Ecto neural progenitor cell (in vitro differentiated cells): ENCODE results near the gene ZBTB20.

Experiments used
- DNase-seq: peaks from one replicate; pipeline ENCODE4 v3.0.0-alpha.2; 2018; ENCODE audit warnings: low spot score

Gene ZBTB20

DNA sequence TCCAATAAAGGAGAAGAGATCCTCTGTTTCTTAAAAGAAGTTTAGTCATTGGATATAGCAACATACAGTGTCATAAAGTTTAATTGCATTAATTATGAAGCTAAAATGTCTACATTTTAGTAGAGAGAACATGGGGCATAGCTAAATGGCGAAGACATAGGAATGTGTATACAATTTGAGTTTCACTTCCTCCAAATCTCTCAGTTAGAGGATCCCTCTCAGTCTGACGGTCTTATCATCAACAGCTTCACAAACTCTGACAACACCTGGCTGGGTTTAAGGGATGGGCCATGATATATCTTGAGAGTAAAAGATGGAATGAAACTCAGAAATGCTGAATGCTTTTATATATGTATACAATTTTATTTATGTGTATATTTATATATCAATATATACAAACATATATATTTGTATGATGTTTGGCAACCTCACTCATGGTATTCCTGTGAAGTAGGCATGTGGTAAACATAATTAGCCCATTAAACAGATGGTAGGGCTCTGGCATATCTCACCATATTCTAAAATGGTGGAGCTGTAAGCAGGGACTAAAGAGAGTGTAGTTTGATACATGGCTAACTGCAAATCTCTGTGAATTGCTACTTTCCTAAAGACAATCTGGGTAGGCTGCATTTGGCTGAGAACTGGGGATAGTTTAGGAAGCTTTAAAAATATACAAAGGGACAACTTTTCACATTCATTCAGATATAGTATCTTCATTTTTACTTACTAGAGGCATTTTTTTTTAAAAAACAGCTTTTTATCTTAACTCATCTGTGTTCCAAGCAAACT lies 741.7 kb downstream of the ZBTB20 start:
- no peak for DNase-seq

DNA sequence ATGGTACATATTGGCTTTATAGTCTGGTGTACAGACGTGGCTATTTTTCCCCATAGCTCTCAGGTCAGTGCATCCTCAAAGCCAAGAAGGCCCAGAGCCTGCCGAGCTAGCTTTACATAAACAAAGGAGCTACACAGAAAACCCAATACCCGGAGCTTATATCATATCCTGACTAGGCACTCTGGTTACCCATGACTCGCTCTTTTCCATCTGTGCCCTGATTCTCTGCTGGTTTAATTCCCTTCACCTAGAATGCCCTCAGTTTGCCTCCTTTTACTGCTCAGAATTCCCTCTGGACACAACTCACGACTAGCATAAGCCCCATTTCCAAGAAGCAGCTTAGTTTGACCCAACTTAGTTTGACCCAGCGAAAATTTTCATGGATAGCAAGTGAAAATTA lies 742.5 kb downstream of the ZBTB20 start:
- no peak for DNase-seq

DNA sequence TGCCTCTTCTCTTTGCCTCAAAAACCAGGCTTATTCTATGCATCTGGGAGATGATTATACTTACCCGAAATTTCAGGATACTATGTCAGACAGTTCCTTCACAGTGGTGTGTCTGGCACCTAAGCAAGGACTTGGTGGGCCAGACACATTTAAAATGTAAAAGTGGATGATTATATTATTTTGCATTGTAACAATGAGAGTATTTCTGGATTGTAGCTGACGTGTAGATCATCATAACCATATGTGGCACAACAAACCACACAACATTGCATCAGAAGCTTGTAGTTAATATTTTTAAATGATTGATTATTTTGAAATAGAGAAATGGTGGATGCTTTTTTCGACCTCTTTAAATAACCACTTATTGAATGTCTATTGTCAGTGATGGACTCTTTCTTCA lies 744.2 kb downstream of the ZBTB20 start:
- no peak for DNase-seq

DNA sequence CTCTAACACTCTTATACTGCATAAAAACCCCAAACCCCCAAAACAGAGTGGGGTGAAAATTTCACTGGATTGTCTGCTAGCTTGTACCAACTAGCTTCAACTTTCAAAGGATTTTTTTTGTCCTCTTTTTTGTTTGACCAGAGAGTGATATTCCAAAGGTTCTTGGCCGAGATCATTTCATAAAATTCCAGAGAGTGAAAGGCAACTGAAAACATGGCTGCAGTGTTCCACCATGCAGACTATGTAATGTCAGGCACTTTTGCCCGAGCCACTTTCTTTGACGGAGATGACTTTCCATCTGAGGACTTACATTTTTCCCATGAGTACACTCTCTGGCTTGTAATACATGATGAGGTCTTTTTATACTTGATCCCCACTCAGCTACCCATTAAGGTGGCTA lies 745.7 kb downstream of the ZBTB20 start:
- no peak for DNase-seq

DNA sequence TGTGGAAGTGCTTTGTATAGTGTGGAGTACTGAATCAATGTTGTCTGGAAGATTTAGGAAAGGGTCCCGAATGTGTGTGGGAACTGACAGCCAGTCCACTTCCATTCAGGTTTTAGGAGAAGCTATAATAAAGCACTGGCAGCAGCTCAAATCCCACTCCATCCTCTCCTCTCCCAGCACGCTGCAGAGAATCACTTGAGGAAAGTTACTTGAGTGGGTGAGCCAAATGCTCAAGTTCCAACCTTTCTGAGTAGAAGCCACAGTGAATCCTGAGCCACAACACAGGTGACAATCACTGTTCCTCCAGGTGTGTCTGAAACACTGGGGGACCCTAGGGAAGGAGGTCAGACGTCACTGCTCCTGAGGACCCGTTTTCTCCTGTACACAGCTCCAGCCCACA lies 746.7 kb downstream of the ZBTB20 start:
- DNase-seq = no peak

DNA sequence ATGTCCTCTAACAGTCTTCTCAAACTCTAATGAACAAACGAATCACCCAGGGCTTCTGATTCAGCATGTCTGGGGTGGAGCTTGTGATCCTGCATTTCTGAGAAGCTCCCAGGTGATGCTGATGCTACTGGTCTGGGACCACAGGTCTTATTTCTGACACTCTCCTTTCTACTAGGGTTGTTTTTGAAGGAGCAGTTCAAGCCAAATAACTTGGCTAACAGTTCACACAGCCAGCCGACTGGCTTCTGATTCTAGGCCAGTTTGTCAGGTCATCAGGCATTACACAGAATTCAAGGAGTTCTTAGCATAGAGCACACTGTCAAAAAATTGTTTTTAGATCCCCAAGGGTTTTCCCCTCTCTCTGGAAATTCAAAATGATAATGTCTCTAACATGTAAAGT lies 752.5 kb downstream of the ZBTB20 start:
- DNase-seq = no peak

DNA sequence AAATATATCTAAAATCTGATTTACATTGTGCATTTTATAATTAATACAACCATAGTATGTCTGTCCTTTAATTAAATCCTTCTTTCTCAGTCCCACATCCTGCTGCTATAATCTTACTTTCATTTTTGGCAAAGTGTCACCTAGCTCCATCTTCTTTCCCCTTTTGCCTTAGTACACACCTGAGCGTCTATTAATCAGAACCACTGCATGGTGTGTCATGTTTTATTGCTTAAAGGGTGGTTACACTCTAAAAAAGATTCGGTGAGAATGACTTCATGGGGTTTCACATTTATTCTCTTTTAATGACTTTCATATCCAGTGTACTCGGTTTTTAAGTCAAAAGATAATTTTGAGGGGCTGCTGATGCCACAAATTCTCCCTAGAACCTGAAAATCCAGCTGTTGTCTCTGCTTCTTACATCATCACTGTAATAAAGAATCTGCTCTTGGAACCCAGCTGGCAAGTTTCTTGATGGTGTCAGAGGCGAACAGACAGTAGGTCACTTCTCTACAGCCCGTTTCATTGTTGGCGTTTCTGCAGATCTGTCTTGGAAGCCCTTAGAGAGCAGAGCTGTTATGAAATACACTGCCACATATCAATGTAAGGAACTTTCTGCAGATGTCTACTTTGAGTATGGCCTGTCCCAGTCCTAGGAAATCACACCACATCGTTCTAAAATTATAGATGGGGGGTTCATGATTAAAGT lies 753.6 kb downstream of the ZBTB20 start:
- no peak for DNase-seq

DNA sequence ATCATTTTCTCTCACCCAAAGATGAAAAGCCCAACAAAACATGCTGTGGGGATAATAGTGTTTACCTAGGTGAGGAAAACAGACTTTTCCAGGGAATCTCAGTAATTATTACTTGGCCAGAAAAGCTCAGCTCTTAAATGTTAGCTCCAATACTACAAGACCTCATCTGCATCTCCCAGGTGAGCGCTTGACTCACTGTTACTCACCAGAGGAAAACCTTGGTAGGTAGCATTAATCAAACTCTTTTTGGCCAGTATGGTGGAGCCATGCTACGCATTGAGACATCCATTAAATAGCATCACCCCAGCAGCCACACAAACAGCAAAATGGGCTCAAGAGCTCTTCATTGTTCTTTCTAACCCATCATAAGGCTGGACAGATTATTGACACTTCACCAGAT lies 754.3 kb downstream of the ZBTB20 start:
- no peak for DNase-seq

DNA sequence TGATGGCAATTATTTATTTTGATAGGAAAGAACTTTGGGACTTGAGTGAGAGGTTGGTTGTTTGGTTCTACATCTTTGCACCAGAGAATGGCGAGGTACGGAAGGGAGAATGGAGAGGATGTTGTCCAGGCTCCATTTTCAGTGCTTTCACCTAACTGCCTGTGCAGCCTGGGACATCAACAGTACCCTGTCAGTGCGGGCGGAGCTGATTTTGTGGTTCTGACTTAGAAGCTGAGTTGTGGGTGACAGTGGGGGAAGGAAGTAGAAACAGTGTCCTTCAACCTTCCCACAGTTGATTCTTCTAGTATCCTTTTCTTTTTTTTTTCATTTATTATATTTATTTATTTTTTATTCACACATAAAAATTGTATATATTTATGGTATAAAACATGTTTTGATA lies 757.9 kb downstream of the ZBTB20 start:
- no peak for DNase-seq

DNA sequence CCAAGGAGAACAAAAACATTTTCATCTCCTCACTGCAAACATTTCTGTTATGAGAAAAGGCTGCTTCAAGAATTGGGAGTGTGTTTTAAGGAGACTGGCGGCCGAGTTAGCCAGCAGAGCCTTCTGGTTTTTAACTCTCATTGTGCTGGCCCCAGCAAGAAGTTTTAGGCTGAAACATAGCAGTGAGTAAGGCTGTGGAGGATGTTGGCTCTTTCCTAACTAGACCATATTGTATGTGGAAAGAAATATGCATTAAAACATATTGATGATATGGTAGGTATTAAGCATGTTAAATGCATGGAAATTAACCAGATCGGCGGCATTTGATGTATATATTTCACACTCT lies 762.6 kb downstream of the ZBTB20 start:
- no peak for DNase-seq

DNA sequence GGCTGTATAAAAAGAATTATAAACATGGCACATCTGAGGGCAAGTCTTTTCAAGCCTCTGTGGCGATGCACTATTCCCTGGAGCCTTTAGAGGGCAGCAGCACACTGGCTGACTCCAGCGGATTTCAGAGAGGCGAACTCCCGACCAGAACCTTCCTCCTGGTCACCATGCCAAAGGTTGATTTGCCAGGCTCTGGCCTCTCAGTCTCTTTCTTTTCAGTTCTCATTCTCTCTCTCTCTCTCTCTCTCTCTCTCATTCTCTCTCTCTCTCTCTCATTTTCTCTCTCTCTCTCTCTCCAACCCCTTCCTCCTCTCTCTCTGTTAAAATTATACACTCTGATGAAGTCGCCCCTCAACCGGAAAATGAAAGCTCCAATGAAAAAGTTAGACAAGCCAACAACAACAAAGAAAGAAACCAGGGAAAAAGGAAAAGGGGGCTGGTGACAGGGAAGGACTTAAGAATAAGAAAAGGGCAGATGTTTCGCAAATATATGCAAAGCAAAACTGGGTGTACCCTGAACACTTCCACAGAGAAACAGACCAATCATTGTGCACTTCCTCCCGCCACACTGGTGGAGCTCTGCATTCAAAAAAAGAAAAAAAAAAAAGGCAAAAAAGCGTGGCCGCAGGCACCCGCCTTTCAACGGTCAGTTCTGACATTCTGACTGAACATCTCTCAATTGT lies 763.1 kb downstream of the ZBTB20 start:
- DNase-seq = peak; percentile 72

DNA sequence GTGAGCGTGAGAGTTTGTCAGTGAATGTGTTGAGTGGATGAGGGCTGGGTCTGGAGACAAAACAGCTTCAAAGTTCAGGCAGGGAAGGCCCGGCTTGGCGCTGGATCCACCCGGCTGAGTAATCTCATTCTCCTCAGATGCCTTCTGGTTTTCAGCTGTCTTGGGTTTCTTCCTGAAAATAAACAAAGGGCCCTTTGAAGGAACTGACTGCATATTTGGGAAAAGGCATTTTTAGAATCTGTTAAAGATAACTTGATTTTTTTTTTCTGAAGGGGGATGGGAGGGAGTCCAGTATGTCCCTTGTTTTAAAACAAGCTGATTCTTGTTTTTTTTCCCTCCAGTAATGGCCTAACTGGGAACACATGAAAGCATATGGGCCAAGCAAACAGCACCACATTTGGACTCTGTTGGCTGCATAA lies 766.8 kb downstream of the ZBTB20 start:
- peak; percentile 49 for DNase-seq

DNA sequence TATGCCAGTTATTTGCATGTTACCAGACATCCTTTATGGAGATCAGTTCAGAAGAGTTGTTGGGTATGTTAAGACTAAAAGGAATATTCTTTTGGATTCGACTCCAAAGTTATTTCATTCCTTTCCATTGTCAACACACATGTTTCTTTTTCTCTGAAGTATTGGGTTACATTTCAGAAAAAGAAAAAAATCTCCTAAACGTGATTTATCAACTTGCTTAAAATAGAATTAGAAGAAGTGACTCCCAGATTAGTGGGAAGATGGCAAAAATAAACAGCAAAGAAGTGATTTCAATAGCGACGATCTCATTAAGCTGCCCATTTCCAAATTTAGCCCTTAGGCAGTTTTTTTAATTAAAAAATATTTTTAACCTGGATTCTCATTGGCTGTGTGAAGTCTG lies 767.8 kb downstream of the ZBTB20 start:
- no peak for DNase-seq

DNA sequence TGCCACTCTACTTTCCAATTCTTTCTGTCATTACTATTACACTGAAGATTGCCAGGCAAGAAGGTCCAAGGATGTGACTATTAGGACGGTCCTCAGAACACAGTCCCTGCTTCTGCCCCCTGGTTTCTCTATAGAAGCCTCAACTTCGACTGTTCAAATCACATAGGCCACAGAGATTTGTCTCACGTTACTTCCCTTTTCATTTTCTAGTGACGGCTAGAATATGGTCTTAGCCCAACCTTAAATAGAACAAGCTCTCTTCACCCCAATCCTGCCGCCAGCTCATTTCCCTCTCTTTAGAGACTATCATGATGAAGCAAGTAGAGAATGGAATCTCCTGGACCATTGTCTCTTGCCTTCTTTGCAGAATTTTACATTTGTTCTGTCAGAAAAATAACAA lies 768.3 kb downstream of the ZBTB20 start:
- DNase-seq = no peak

DNA sequence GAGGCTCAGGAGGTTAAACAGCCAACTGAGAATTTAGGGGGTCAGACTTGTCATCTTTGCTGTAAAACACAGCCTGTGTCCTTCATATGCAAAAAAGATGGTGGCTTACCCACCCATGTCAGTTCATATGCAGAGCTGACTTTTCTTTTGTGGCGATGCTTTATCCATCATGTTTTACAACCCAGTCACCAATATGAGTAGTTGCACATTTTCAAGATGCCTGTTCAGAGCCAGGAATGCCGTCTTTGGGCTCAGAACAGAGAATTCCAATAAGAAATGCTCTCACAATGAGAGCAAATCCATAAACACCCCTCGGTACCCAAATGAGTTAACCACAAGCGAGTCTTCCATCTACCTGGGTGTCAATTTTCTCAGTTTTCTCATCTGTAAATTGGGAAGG lies 769.7 kb downstream of the ZBTB20 start:
- no peak for DNase-seq

DNA sequence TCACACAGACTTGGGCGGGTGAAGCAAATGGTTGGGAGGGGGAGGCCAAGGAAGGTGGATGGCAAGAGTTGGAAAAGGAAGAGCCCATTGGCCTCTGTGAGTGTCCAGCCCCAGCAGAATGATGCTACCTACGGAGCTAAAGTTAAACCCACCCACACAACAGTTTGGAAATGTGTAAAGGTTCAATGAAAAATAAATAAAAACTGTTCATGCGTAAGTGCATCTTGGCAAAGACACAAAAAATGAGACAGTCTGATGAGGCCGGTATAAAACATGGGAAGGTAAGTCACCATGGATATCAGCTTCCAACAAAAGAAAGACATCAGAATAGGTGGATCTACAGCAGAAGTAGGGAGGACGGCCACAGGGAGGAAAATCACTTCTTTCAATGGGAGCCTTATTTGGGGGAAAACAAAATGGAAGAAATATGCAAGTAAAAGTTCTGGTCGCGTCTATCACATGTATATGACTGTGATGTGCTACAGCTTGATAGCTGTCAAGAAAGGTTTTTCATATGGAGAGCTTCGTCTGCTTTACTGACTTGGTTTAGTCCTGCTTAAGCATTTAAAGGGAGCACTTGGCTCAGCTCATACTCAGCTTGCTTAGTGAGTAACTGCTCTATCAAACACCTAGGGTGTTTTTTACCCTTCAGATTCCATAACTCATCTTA lies 770.4 kb downstream of the ZBTB20 start:
- DNase-seq = no peak

DNA sequence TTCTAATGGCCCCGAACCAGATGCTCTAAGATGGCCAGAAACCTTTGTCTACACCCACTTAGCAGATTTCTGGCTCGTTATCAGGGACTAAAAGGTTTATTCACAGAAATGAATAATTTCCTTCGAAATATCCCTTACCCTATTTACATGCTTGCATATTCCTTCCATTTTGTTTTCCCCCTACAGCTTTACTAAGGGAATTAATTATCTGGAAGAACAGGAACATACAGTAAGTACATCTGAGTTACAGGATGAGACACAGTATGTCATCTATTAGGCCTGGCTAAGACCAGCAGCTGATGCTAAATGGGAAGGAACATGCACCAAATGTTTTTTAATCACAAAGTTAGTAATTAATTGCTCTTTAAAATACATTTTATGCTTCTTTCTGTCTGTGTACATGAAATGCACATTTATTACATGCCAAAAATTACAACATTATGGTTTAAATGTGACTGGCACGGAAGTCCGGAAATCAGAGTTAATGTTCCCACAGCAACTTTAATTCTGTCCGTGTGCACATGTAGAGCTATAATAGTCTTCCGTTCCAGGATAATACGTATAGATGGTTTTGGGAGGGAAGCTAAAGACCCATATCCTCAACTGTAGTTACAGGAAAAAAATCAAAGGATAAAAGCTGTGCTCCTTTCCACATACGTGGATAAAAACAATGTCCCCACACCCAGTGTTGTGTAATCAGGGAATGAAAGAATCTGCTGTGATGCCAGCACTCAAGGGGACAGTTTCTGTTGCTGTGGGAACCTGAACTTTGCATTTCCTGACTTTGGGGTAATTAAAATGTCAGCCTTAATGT lies 771.3 kb downstream of the ZBTB20 start:
- DNase-seq = no peak

DNA sequence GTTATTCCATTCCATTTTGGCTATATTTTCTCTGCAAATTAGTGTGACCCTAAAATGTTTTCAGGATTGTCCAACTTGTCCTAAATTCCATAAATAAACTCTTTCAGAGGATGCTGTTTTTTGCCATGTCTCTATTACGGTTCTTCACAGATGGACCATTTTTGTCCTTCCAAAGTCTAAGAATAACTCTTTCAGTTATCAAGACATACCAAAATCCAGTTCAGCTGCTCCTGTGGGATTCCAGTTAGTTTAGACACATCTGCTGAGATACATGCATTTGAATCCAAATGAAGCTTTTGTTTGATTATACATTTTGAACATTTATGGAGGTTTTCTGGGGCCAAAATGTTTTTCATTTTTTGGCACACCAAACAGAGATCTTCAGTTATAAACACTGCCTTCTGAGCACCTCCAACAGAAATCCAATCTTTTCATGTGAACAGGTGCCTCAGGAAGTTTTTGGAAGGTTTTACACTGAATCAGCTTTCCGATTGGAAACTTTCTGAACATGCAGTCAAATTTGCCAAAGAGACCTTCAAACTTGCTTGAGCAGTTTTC lies 772.6 kb downstream of the ZBTB20 start:
- no peak for DNase-seq

DNA sequence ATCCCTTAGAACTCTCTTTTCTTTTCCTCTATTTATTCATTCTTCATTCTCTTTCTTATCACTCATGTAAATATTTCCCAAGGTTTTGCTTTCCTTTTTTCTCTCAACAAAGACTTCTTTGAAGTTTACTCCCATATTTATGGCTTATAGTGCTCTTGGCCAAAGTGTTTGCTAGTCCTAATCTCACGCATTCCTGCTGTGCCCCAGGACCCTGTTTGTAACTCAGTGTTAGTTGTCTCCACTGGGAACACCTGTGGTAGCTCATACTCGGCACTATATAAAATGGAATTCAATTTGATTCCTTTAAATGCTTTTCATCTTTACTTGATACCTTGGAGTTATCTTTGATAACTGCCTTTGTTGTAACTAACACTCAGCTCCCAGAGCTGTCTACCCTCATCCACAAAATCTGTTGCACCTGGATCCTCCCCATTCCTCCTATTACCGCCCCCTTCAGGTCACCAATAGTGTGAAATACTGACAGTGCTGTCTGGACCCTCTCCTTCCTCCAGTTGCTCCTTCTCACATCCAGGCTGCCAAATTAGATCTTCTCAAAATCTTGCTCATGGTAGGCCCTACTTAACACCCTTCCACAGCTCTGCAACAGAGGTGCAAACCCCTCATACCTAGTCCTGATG lies 776.4 kb downstream of the ZBTB20 start:
- DNase-seq = no peak

DNA sequence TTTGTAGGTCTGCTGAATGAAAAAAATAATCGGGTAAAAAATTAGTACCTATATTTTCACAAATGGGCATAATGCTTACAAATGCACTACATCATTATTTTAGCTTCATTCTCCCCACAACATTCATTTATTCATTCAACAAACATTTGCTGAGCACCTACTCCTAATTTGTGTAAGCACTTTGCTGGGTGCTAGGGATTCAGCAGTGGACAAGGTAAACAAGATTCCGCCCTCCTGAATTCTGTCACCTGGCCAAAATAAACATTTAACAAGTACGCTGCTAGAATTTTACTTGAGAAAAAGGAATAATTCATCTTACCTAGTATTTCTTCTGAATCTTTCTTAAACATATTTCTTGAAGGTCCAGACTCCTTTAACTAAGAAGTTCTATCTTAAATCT lies 781.2 kb downstream of the ZBTB20 start:
- no peak for DNase-seq
